Small intestine (tissue), 7 donors: Measurements from ENCODE around the gene IHH. TPM values are rescaled to one million over a fixed set of nuclear protein-coding genes. Genes with fewer than 3 reads are reported as not detected.

Experiments used
- DNase-seq, 2 donors: peaks; one replicate each; pipeline versions ENCODE4 v3.0.0 to v3.0.0-alpha.2; 2013
- FAIRE-seq: peaks from 2 replicates; lab custom pipeline; 2012; peaks lifted over from hg19 to GRCh38; lab: Jason Lieb, UNC
- H3K27ac ChIP-seq, 3 donors: one replicate each; pipeline ENCODE4 v1.5.1; 2013; ENCODE audit warnings: low read length in 2 of 3, mild to moderate bottlenecking in 2 of 3, control low read depth in 1 of 3, inconsistent platforms in 1 of 3, low read depth in 1 of 3, moderate library complexity in 1 of 3
- H3K27me3 ChIP-seq, 3 donors: one replicate each; pipeline ENCODE4 v1.6.1; 2013; ENCODE audit warnings: low read length in 3 of 3, inconsistent platforms in 1 of 3; ENCODE audit not compliant: control insufficient read depth in 3 of 3, insufficient read depth in 3 of 3
- H3K36me3 ChIP-seq, 3 donors: one replicate each; pipeline ENCODE4 v1.6.1; 2013; ENCODE audit warnings: low read length in 3 of 3, inconsistent platforms in 1 of 3, low read depth in 1 of 3, mild to moderate bottlenecking in 1 of 3, moderate library complexity in 1 of 3; ENCODE audit not compliant: control insufficient read depth in 3 of 3, insufficient read depth in 2 of 3
- H3K4me1 ChIP-seq, 3 donors: one replicate each; pipeline ENCODE4 v1.6.1; 2013; ENCODE audit warnings: low read length in 2 of 3, inconsistent platforms in 1 of 3, low read depth in 1 of 3, mild to moderate bottlenecking in 1 of 3, moderate library complexity in 1 of 3; ENCODE audit not compliant: control insufficient read depth in 3 of 3, insufficient read depth in 2 of 3
- H3K4me3 ChIP-seq, 3 donors: one replicate each; pipeline ENCODE4 v1.5.1; 2013; ENCODE audit warnings: low read length in 3 of 3, control low read depth in 1 of 3, inconsistent platforms in 1 of 3, low read depth in 1 of 3, mild to moderate bottlenecking in 1 of 3, moderate library complexity in 1 of 3
- H3K9me3 ChIP-seq, 2 donors: one replicate each; pipeline ENCODE4 v1.6.1; 2013; ENCODE audit warnings: low read depth in 1 of 2, low read length in 1 of 2; ENCODE audit not compliant: control insufficient read depth in 2 of 2, insufficient read depth in 1 of 2
- WGBS, 3 donors: extraction: QIAGEN DNeasy Blood & Tissue Kit; methylation state at CpG; one replicate each; pipeline ENCODE4 v1.1.7; 2013; 5-methylcytosine and 5-hydroxymethylcytosine counted together
- polyA plus RNA-seq, 4 donors: library from polyadenylated mRNA; stranded (reverse) in 3 of 4; unstranded in 1 of 4; fragments of 200-250 nt in 3 of 4; fragments of 120-200 nt in 1 of 4; gene quantifications; one replicate each; pipeline versions ENCODE4 v1.2.1 to v1.2.3, GENCODE V29; 2013
- donor health status: healthy with polysubstance abuse.
- donor health status: control.
- donor health status: control.
- donor health status: Bipolar disorder and iron deficiency.
- donor health status: healthy.

Gene IHH
- polyA plus RNA-seq, 4 donors, result 13.5 to 95.4 (median 29.1) TPM

DNA sequence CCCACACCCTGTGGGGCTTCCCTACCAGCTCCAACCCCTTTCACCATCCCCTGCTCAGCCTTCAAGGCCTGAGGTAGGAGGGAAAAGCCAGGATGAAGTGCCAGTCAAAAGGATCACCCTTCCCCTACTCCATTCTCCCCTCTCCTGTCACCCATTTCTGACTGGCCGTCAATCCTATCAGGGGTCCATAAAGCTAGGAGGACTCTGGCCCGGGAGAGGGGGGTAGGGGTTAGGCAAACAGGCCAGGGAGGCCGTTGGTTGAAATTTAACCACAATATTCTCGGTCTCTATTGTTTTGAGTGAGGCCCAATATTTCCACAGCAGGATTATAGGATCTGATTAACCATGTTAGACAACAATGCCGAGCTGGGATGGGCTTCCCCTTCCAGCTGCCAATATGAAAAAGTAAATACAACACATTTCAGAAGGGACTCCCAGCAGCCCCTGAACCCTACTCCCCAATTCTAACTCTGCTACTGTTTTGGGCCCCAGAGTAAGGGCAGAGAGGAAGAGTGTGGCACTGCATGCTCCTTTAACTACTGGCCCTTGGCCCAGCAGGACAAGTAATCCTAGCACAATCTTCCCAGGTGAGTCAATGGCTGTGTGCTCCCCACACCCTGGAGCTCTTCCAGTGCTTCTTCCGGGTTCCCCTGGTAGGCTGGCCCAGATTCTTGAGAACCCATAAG, 10.6 kb upstream of the IHH start:
- peak; percentile 86 to 88 for DNase-seq
- Histone ChIP-seq H3K27ac (peak overlapping the region; percentile 52 to 78 (median 69)), H3K27me3 (no peaks in the 10 kb centered on the region), H3K4me3 (no peak overlapping the region), H3K9me3 (no peaks in the 10 kb centered on the region), H3K4me1 (peaks cover 3 to 50% (median 10%) of the 10 kb centered on the region in 3 donors), H3K36me3 (peaks cover 0 to 15% (median 5%) of the 10 kb centered on the region in 3 donors)
- WGBS, 3 donors, result 20 to 67% (median 31%) methylated on average over 6 of the region's 6 CpGs
- no peak for FAIRE-seq

- WGBS, 3 donors, result 8 to 63% (median 22%) methylated on average over 1 of the region's 1 CpG
- no peak for DNase-seq
Observed at GRCh38 chr2:219065484-219065883, 4.8 kb upstream of the IHH start.

GRCh38 chr2:219062081-219062480, 1.4 kb upstream of the IHH start:
- Histone ChIP-seq H3K27me3 (peaks cover 0 to 31% (median 29%) of the 10 kb centered on the region in 3 donors), H3K4me3 (no peak overlapping the region), H3K9me3 (no peaks in the 10 kb centered on the region), H3K36me3 (peaks cover 0 to 28% (median 0%) of the 10 kb centered on the region in 3 donors), H3K27ac (no peak overlapping the region), H3K4me1 (peaks cover 0 to 18% (median 9%) of the 10 kb centered on the region in 3 donors)
- no peak for FAIRE-seq
- WGBS, 3 donors, result 71 to 83% (median 78%) methylated on average over 6 of the region's 6 CpGs
- DNase-seq, result no peak

More at GRCh38 chr2:219065484-219065883, 4.8 kb upstream of the IHH start:
- peaks cover 0 to 28% (median 2%) of the 10 kb centered on the region in 3 donors for H3K4me1 ChIP-seq
- no peak for FAIRE-seq
- H3K9me3 ChIP-seq, result no peaks in the 10 kb centered on the region
- H3K36me3 ChIP-seq, result no peaks in the 10 kb centered on the region
- H3K4me3 ChIP-seq, result no peak overlapping the region
- H3K27me3 ChIP-seq, result peaks cover 0 to 14% (median 4%) of the 10 kb centered on the region in 3 donors
- peak overlapping the region in 1 of 3 donors; percentile 13 for H3K27ac ChIP-seq

- FAIRE-seq (no peak), DNase-seq (peak; percentile 49 to 57)
- H3K36me3 ChIP-seq, result peaks cover 0 to 49% (median 0%) of the 10 kb centered on the region in 3 donors
- peak overlapping the region; percentile 63 to 99 (median 91) for H3K4me3 ChIP-seq
- no peaks in the 10 kb centered on the region for H3K9me3 ChIP-seq
- peaks cover 0 to 34% (median 32%) of the 10 kb centered on the region in 3 donors for H3K27me3 ChIP-seq
- peaks cover 0 to 20% (median 9%) of the 10 kb centered on the region in 3 donors for H3K4me1 ChIP-seq
- 1 to 3% (median 2%) methylated on average over 62 to 81 of the region's 81 CpGs for WGBS, 3 donors
- peak overlapping the region; percentile 37 to 94 (median 86) for H3K27ac ChIP-seq
Observed at GRCh38 chr2:219059725-219060682, 717 bp downstream of the IHH start.

DNA sequence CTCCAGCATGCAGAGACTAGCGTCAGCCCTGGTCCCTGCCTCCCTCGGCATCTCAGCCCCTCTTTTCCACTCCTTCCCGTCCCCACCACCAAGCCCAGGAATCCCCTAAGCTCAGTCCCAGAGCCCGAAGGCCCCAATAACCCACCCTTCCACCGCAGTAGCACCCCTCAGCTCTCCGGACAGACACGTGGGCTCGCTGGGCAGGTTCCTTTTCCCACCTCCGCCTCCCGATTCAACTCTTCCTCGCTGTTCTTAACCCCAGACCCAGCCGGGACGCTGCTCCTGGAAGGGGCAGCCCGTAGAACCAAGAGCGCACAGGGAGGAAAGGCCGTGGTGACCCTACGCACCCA, 1.4 kb downstream of the IHH start:
- peak overlapping the region; percentile 37 to 94 (median 86) for H3K27ac ChIP-seq
- WGBS, 3 donors, result 0 to 4% (median 3%) methylated on average over 15 to 17 of the region's 17 CpGs
- peaks cover 0 to 20% (median 9%) of the 10 kb centered on the region in 3 donors for H3K4me1 ChIP-seq
- H3K4me3 ChIP-seq, result peak overlapping the region; percentile 63 to 99 (median 91)
- H3K9me3 ChIP-seq, result no peaks in the 10 kb centered on the region
- peaks cover 0 to 36% (median 32%) of the 10 kb centered on the region in 3 donors for H3K27me3 ChIP-seq
- DNase-seq, result peak in 1 of 2 donors; percentile 32
- peaks cover 0 to 55% (median 0%) of the 10 kb centered on the region in 3 donors for H3K36me3 ChIP-seq
- FAIRE-seq, result no peak

DNA sequence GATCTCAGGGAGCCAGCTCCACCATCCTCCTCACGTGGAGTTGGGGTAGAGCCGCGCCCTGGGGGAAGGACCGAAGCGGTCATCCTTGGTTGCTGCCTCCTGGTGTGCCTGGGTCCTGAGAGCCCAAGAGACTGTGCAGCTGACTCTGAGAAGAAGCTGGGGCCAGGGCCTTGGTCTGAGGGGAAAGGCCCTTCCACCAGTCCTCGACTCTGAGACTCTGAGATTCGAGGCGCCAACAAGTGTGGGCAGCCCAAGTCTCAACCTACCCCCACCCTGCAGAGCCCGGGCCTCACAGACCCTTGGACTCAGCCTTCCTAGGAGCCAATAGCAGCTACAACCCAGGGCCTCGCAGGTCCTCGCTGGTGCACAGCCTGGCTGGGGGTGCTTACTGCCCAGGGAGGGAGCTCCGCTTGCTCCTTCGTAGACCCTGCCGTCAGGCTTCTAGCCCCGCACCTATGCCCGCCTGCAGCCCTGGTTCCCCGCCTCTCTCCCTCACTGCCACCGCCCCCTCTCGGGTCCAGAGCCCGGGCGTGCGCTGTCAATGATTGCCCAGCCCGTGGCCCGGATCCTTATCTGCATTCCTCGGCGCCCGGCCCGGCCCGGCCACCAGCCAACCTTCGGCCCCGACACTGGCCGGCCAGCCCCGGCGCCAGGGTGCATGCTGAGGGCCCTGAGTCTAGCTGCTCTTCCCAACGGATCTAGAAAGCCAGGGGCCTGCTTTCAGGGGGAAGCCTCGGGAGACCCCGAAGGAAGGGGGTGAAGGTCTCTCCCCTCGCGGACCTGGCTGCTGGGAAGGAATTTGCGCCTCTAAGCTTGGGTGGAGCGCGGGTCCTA, 2.0 kb downstream of the IHH start:
- DNase-seq, result peak; percentile 88 to 90
- H3K4me1 ChIP-seq, result peaks cover 0 to 20% (median 9%) of the 10 kb centered on the region in 3 donors
- H3K4me3 ChIP-seq, result peak overlapping the region; percentile 63 to 99 (median 91)
- H3K27ac ChIP-seq, result peak overlapping the region; percentile 37 to 94 (median 86)
- no peaks in the 10 kb centered on the region for H3K9me3 ChIP-seq
- FAIRE-seq, result no peak
- peaks cover 0 to 61% (median 0%) of the 10 kb centered on the region in 3 donors for H3K36me3 ChIP-seq
- WGBS, 3 donors, result 4 to 9% (median 5%) methylated on average over 39 to 42 of the region's 42 CpGs
- H3K27me3 ChIP-seq, result peaks cover 0 to 34% (median 32%) of the 10 kb centered on the region in 3 donors

DNA sequence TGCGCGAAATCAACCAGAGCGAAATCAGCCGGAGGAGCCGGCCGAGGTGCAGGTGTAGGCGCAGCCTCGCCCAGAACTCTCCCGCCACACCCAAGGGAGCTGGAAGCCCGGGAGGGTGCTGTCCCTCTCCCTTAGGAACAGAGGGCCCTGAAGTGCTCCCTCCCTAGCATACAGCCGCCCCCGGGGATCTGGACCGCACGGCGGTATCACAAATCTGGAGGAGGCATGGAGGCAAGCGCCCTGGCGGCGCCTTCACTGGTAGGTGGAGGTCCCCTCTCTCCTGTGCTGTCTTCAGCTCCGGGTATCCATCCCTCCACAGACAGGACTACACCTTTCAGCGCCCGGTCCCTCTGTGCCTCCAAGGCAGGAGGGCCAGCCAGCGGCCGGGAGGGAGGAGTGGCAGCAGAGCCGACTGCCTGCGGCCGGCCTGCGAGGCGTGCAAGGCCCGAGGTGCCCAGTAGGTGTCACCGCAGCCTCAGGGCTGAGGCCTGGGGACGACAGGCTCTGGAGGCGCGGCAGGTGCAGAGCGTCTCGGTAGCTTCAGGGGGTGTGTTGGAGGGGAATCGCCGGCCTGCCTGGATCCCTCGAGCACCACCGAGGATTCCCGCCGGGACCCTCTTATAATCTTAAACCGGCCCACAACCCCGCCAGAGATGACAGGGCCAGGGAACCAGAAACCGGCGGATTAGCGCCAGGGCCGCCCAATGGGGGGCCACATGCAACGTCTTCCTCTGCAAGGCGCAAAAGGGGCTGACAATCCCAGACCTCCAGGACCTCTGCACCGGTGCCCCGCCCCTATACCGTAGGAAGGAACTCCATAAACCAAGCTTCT, 2.8 kb downstream of the IHH start:
- DNase-seq, result peak; percentile 82 to 90
- Histone ChIP-seq H3K4me1 (peaks cover 0 to 20% (median 9%) of the 10 kb centered on the region in 3 donors), H3K27ac (peak overlapping the region in 1 of 3 donors; percentile 94), H3K27me3 (peaks cover 0 to 32% (median 29%) of the 10 kb centered on the region in 3 donors), H3K9me3 (no peaks in the 10 kb centered on the region), H3K36me3 (peaks cover 0 to 68% (median 0%) of the 10 kb centered on the region in 3 donors), H3K4me3 (peak overlapping the region; percentile 38 to 99 (median 91))
- WGBS, 3 donors, result 3 to 5% (median 3%) methylated on average over 47 to 52 of the region's 52 CpGs
- FAIRE-seq, result no peak
